Stimulated activated effector memory CD8-positive, alpha-beta T cell treated with anti-CD3 and anti-CD28 coated beads, Interleukin-12 subunit alpha, Interleukin-12 subunit beta, amount 100 ng/mL, for 72 hours (primary cell): ENCODE results near the gene FES.
"Not testable (repeated sequence)": the region's sequence is repeated elsewhere in the genome, so short reads cannot be mapped to it uniquely, and the experiment has no call there.

ENCODE experiments used
- ATAC-seq: fragments of 150-1000 bp; cut with Tn5 transposase; 2 replicates; pipeline ENCODE4 v1.10.0; 2021
- DNase-seq, 2 donors: peaks; one replicate each; pipeline ENCODE4 v3.0.0; 2021 to 2022; ENCODE audit warnings: low spot score in 2 of 2
- H3K27ac Mint-ChIP-seq: one replicate; pipeline ENCODE4 v1.8.0; 2022; ENCODE audit warnings: mild to moderate bottlenecking, mixed read lengths
- H3K36me3 Mint-ChIP-seq: one replicate; pipeline ENCODE4 v1.8.0; 2022; ENCODE audit warnings: mild to moderate bottlenecking, mixed read lengths
- H3K4me1 Mint-ChIP-seq: one replicate; pipeline ENCODE4 v1.8.0; 2022; ENCODE audit warnings: mixed read lengths
- H3K4me3 Mint-ChIP-seq: one replicate; pipeline ENCODE4 v1.8.0; 2022; ENCODE audit warnings: mild to moderate bottlenecking, mixed read lengths
- H3K9me3 Mint-ChIP-seq: one replicate; pipeline ENCODE4 v1.8.0; 2022; ENCODE audit warnings: mixed read lengths

The FES gene

DNA sequence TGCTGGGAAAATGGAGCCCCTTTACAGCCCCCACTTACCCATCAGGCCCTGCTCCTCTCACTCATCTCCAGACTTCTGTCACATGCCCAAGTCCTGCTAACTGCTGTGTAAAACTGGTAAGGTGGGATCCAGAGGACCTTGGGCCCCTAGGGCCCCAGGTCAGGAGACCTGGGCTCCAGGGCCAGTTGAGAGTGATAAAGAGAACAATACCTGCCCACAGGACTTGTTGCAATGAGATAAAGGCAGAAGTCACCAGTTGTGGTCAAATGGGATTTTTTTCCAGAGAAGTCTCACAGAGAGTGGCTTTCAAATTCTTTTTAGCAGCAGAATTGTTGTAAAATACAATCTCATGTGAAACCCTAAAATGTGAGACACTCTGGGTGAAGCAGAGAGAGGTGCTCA lies 15.2 kb upstream of the FES start:
- Mint-ChIP-seq H3K9me3 (no peaks in the 10 kb centered on the region), H3K36me3 (peaks cover 42% of the 10 kb centered on the region), H3K4me3 (peak overlapping the region; percentile 87), H3K4me1 (peaks cover 46% of the 10 kb centered on the region), H3K27ac (peak overlapping the region; percentile 95)
- ATAC-seq (no peak), DNase-seq (no peak)

DNA sequence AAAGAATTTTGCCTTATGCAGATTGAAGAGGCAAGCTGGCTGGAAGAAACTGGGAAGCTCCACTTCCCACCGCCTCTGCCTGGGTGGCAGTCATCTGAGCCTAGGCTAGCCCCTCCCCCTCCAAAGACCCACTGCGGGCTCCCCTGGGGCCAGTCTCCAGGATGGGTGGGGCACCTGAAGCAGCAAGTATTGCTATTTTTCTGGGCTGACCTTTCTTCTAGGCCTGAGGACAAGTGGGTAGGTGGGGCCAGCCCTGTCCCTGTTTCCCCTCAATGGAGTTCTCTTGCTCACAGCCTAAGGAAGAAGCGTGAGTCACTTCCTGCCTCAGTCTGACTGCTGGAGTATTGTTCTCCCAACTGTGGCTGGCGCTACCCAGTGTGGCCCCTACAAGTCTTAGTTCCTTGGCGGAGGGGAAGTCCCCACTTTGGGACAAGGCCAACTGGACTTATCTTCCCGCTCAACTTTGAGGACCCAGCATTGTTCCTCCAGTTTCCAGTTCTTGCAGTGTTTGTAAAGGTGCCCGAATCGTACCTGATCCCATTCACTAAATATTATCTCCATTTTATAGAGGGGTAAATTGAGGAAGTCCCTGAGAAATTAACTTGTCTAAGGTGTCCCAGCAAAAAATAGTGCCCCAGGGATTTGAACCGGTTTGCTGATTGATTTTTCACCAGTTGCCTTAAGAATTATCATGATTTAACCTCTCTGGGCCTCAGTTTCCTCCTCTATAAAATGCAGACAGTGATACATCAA lies 14.5 kb upstream of the FES start:
- Mint-ChIP-seq H3K36me3 (peaks cover 48% of the 10 kb centered on the region), H3K4me1 (peaks cover 45% of the 10 kb centered on the region), H3K27ac (peak overlapping the region; percentile 95), H3K4me3 (peak overlapping the region; percentile 87), H3K9me3 (no peaks in the 10 kb centered on the region)
- DNase-seq (no peak), ATAC-seq (peak; percentile 46)

DNA sequence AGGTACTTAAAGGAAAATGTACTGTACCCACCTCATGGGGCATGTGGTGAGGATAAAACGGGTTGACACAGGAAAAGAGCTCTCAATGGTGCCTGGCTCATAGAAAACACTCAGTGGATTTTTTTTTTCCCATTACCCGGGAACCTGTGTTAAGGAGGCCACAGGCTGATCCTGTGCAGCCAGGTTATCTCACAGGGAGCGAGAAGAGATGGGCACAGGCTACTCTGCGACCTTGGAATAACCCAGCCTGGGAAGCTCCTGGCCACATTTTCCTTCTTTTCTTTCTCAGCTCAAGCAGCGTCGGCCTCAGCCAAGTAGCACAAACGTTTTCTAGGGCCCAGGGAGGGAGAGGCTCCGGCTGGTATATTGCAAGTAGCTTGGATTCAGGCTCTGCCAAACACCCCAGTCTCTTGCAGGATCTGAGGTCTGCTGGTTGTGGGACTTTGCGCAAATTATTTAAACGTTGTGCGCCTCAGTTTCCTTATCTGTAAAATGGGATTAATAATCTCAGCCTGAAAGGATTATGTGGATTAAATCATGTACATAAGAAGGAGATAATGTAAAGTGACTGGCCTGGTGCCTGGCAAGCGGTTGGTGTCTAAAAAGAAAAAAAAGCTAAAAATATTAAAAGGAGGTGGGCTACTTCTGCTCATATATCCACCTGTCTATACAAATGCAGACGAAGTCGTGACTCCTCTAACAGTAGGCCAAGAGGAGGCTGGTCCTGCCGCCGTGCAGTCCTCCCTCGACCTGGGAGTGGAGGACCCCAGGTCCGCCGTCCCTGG lies 13.8 kb upstream of the FES start:
- ATAC-seq, result peak; percentile 27
- H3K27ac Mint-ChIP-seq, result peak overlapping the region; percentile 95
- peaks cover 56% of the 10 kb centered on the region for H3K36me3 Mint-ChIP-seq
- DNase-seq, result no peak
- peak overlapping the region; percentile 87 for H3K4me3 Mint-ChIP-seq
- H3K9me3 Mint-ChIP-seq, result no peaks in the 10 kb centered on the region
- peaks cover 48% of the 10 kb centered on the region for H3K4me1 Mint-ChIP-seq

DNA sequence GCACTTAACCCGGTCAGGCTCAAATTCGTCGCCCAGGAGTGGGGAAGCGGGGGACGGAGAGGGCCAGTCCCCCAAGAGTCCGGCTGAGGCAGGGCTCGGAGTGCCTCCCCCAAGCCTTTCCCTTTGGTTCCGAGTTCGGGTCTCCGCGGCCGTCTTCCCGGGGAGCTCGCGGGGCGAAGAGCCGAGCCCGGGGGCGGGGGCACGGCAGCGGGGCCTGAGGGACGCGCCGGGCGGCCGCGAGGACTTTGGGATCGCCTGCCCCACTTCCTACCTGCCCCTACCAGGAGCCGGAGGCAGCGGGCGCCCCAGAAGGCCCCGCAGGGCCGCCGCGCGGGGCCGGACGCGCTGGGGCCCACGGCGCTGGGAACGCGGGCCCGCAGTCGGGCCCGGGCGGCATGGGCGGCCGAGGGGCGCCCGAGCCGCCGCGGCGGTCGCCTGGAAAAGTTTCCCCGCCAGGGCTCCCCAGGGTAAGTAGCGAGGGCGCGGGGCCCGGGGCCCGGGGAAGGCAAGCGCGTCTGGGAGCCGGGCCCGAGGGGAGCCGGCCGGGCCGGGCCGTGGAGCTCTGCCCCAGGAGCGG lies 13.1 kb upstream of the FES start:
- peak overlapping the region; percentile 95 for H3K27ac Mint-ChIP-seq
- H3K4me3 Mint-ChIP-seq, result peak overlapping the region; percentile 87
- H3K4me1 Mint-ChIP-seq, result peaks cover 46% of the 10 kb centered on the region
- peaks cover 63% of the 10 kb centered on the region for H3K36me3 Mint-ChIP-seq
- H3K9me3 Mint-ChIP-seq, result no peaks in the 10 kb centered on the region
- DNase-seq (peak in 1 of 2 donors; percentile 77), ATAC-seq (peak; percentile 8)

DNA sequence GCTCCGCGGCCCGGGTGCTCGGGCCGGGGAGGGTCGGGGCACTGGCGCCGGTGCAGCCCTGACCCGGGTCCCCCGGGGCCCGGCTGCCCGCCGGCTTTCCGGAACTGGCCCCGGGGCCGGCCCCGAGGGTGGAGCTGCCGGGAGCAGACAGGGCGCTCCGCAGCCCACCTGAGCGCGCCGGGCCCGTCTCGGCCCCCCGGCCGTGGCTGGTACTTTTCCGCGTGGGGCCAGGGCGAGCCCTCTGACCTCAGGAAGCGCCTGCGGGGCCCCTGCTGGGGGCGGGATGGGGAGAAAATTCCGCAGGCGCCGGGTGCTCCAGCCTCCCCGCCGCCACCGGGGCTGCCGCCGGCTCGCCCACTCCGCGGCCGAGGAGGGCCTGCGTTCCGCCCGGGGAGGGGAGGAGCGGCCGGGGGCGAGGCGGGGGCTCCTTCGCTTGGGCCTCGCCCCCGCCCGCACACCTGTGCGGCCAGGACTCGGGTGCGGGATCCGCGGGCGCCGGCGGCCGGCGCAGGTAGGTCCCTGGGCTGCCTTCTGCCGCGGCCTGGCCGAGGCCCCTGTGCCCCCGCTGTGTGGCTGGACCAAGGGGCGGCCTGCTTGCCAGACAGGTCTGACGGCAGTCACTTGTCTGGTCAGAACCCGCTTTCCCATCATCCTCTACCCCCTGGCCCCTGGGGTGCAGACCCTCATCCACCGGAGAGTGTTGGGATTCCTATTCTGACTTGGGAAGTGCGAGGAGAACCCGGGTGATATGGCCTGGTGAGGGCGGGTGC lies 12.4 kb upstream of the FES start:
- H3K9me3 Mint-ChIP-seq, result no peaks in the 10 kb centered on the region
- H3K4me1 Mint-ChIP-seq, result peaks cover 47% of the 10 kb centered on the region
- peak; percentile 27 for ATAC-seq
- H3K4me3 Mint-ChIP-seq, result peak overlapping the region; percentile 87
- peaks cover 70% of the 10 kb centered on the region for H3K36me3 Mint-ChIP-seq
- H3K27ac Mint-ChIP-seq, result peak overlapping the region; percentile 92
- no peak for DNase-seq

DNA sequence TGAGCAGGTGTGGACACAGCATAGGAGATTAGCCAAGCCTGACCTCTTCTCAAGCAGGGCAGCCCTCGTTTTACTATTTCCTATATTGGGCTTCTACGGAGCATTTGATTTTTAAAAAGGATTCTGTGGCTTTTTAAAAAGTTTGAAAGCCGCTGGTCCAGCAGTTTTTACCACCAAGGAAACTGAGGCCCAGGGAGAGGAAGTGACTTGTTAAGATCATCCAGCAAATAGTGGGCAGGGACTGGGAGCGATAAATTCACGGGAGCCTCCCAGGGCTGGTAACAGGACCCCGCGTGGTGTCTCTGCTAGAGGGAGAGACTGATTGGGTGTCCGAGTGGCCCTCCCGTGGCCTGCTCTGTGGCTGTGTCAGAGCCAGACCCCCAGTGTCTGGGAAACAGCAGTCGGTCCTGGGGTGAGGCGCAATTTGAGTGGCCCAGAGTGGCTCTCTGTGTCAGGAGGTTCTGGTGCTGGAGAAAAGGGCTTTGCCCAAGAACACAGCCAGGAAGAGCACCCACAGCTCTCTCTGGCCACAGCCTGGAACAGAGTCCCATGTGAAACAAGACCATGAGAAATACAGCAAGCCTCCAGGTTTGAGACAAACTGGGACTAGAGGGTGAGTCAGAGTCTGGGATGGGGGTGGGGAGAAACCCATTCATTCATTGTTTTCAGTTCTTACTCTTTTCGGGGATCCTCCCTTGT lies 11.7 kb upstream of the FES start:
- Mint-ChIP-seq H3K36me3 (peaks cover 77% of the 10 kb centered on the region), H3K9me3 (no peaks in the 10 kb centered on the region), H3K4me1 (peaks cover 54% of the 10 kb centered on the region), H3K27ac (peak overlapping the region; percentile 92), H3K4me3 (peak overlapping the region; percentile 87)
- ATAC-seq (peak; percentile 75), DNase-seq (peak in 1 of 2 donors; percentile 79)

DNA sequence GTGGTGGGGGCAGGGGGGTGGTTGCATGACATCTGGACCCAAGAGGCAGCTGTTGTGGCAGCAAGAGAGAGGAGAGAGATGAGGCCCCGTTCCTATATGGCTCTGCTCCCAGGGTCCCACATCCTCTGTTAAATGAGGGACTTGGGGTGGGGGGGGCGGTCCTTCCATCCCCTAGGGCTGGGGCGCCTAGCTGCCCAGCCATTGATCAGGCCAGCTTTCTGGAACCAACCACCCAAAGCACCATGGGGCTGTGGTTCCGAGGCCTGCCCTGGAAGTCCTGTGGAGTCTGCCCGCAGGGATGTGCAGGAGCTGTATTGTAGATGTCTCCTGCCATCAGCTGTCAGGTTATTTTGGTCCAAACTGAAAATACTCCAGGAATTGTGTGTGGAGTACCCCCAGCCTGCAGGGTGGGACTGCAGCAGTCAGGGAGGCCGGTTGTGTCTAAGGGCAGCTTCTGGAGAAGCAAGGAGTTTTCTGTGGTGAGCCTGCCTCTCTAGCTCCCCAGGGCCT lies 10.8 kb upstream of the FES start:
- H3K27ac Mint-ChIP-seq, result peak overlapping the region; percentile 92
- peak overlapping the region; percentile 87 for H3K4me3 Mint-ChIP-seq
- peaks cover 83% of the 10 kb centered on the region for H3K36me3 Mint-ChIP-seq
- H3K4me1 Mint-ChIP-seq, result peaks cover 46% of the 10 kb centered on the region
- no peaks in the 10 kb centered on the region for H3K9me3 Mint-ChIP-seq
- ATAC-seq (no peak), DNase-seq (no peak)

DNA sequence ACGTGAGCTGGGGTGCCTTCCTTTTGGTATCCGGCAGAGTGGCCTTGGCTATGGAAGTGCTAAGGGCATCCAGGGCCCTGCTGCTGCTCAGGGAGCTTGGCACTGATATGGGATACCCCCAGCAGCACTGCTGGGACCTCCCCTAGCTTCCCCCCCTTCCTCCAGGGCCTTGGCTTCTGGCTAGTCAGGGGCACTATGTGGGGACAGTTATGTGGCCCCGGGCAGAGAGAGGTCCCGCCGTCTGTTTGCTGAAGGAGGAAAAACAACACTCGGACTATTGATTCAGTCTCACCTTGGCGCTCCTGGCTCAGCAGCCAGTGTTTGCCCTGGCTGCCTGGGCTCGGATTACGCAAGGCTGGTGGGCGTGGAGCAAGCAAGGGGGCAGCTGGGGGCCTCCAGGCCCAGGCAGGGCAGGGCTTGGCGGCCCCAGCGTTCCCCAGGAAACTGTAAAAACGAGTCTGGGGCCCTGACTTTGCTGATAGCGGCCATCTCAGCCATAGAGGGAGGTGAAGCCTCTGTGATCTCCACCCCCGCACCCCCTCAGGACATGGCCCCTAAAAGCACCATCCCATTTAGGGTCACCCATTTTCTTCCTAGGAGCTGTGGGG lies 10.2 kb upstream of the FES start:
- H3K36me3 Mint-ChIP-seq, result peaks cover 87% of the 10 kb centered on the region
- DNase-seq, result no peak
- peaks cover 40% of the 10 kb centered on the region for H3K4me1 Mint-ChIP-seq
- H3K9me3 Mint-ChIP-seq, result no peaks in the 10 kb centered on the region
- peak overlapping the region; percentile 92 for H3K27ac Mint-ChIP-seq
- ATAC-seq, result no peak
- H3K4me3 Mint-ChIP-seq, result peak overlapping the region; percentile 87

DNA sequence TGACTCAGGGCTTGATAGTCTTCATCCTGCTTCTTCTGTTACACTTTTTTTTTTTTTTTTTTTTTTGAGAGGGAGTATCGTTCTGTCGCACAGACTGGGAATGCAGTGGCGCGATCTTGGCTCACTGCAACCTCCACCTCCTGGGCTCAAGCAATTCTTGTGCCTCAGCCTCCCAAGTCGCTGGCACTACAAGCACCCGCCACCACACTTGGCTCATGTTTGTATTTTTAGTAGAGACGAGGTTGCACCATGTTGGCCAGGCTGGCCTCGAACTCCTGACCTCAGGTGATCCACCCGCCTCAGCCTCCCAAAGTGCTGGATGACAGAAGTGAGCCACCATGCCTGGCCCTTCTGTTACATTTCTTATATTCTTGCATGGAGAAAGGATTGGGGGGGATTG lies 9.3 kb upstream of the FES start:
- peaks cover 95% of the 10 kb centered on the region for H3K36me3 Mint-ChIP-seq

DNA sequence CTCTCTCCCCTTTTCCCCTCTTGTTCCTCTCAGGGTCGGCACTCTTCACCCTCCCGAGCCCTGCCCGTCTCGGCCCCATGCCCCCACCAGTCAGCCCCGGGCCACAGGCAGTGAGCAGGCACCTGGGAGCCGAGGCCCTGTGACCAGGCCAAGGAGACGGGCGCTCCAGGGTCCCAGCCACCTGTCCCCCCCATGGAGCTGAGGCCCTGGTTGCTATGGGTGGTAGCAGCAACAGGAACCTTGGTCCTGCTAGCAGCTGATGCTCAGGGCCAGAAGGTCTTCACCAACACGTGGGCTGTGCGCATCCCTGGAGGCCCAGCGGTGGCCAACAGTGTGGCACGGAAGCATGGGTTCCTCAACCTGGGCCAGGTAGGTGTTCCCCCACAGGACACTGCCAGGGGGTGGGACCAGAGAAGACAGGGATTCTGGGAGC lies 8.7 kb upstream of the FES start:
- H3K36me3 Mint-ChIP-seq, result peaks cover 95% of the 10 kb centered on the region
- peaks cover 36% of the 10 kb centered on the region for H3K4me1 Mint-ChIP-seq
- ATAC-seq (no peak), DNase-seq (no peak)
- no peaks in the 10 kb centered on the region for H3K9me3 Mint-ChIP-seq
- peak overlapping the region; percentile 87 for H3K4me3 Mint-ChIP-seq
- H3K27ac Mint-ChIP-seq, result peak overlapping the region; percentile 93

More for the DNA sequence above, 9.3 kb upstream of the FES start:
- not testable (repeated sequence) for DNase-seq, ATAC-seq, H3K9me3 Mint-ChIP-seq
- peak overlapping the region; percentile 93 for H3K27ac Mint-ChIP-seq
- peak overlapping the region; percentile 87 for H3K4me3 Mint-ChIP-seq
- H3K4me1 Mint-ChIP-seq, result peaks cover 38% of the 10 kb centered on the region

DNA sequence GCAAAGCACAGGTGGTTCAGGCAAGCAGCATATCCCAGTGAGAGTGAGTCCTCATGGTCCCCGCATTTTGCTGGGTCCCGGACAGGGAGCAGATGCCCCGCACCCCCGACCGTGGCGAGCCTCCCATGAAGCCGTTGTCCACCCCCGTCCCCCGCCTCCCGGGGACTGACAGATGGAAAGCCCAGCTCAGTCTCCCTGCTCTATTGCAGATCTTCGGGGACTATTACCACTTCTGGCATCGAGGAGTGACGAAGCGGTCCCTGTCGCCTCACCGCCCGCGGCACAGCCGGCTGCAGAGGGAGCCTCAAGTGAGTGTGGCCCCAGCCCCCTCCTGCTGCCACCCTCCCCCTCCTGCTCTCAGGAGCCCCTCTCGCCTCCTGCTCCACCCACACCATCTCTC lies 8.3 kb upstream of the FES start:
- Mint-ChIP-seq H3K36me3 (peaks cover 95% of the 10 kb centered on the region), H3K4me3 (peak overlapping the region; percentile 87), H3K4me1 (peaks cover 37% of the 10 kb centered on the region), H3K9me3 (no peaks in the 10 kb centered on the region), H3K27ac (peak overlapping the region; percentile 93)
- no peak for DNase-seq
- no peak for ATAC-seq

DNA sequence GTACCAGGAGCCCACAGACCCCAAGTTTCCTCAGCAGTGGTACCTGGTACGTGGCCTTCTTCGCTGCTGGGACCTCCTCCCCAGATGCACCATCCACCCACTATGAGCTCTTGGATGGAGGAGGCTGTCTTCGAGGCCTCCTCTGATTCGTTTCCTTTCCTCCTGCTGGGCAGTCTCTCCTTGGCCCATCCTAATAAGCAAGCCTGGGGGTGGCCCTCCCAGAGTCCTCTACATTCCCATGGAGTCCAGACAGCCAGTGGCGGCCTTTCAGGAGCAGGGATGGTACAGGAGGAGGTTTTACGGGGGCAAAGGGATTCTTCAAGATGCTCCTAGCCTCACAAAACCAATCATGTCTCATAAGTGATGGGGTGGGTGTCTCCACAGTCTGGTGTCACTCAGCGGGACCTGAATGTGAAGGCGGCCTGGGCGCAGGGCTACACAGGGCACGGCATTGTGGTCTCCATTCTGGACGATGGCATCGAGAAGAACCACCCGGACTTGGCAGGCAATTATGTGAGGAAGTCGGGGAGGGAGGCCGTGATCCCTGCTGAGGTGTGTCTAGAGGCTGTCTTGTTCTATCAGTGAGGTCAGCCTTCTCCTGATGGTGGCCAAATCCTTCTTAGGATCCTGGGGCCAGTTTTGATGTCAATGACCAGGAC lies 7.7 kb upstream of the FES start:
- no peaks in the 10 kb centered on the region for H3K9me3 Mint-ChIP-seq
- peaks cover 43% of the 10 kb centered on the region for H3K4me1 Mint-ChIP-seq
- H3K27ac Mint-ChIP-seq, result peak overlapping the region; percentile 93
- DNase-seq (no peak), ATAC-seq (no peak)
- H3K4me3 Mint-ChIP-seq, result peak overlapping the region; percentile 87
- H3K36me3 Mint-ChIP-seq, result peaks cover 99% of the 10 kb centered on the region

DNA sequence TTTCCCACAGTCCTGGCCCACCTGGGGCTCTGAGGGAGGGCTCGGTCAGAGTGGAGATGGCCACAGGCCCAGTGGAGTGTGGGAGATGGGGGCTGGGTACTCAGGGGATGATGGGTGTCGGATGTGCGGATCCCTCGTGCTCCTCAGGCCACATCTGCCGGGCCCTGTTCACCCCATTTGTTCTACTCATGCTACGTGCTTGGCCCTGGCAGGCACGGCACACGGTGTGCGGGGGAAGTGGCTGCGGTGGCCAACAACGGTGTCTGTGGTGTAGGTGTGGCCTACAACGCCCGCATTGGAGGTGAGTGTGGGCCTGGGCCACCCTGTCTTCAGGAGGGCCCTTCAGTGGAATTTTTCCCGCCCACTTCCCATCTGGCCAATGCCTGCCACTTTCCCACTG lies 7.0 kb upstream of the FES start:
- Mint-ChIP-seq H3K9me3 (no peaks in the 10 kb centered on the region), H3K36me3 (peaks cover 100% of the 10 kb centered on the region), H3K27ac (peak overlapping the region; percentile 93), H3K4me1 (peaks cover 46% of the 10 kb centered on the region), H3K4me3 (peak overlapping the region; percentile 87)
- no peak for DNase-seq
- no peak for ATAC-seq
